ENCODE results near the gene GPC5. TPM values are rescaled to one million over a fixed set of nuclear protein-coding genes. Genes with fewer than 3 reads are reported as not detected.
"Not testable (repeated sequence)": the region's sequence is repeated elsewhere in the genome, so short reads cannot be mapped to it uniquely, and the experiment has no call there.

Gene GPC5
- total RNA-seq, 8 experiments from 2014 or later, result 0.10 to 4.1 (median 2.3) TPM; not detected in 2

DNA sequence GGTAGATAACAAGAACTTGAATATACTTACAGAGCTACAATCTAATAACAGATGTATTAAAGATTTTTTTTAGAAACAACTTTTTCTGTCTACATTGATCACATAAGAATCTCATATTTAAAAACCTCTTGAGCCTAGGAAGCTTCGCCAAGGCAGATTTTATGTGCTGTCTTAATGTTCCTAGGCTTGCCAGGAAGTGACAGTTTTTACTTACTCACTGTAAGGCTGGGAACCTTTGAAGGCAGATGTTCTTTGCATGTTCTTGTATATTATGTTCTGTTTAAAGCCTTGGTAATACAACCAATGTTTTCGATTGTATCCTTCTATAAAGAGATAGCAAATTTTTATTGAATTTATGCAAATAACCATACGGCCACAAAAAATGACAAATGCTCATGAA, 492.7 kb downstream of the GPC5 start:
- in situ Hi-C loops (cut with MboI; ENCODE audit: low pct_unique_long_range_greater_than_20kb in 2 of 9, low sequenced_read_pairs in 9 of 9, unreplicated experiment in 9 of 9), result no loop called here
- Histone ChIP-seq H3K4me1 (replicated peaks in 1 of 2) (no peaks in the 10 kb centered on the region), H3K4me3 (no peak overlapping the region), H3K27ac (no peak overlapping the region)
- WGBS, 10 experiments, result 0 to 94% (median 82%) methylated on average over 1 to 3 of the region's 3 CpGs
- no peak for ATAC-seq (replicated peaks in 6 of 8)

DNA sequence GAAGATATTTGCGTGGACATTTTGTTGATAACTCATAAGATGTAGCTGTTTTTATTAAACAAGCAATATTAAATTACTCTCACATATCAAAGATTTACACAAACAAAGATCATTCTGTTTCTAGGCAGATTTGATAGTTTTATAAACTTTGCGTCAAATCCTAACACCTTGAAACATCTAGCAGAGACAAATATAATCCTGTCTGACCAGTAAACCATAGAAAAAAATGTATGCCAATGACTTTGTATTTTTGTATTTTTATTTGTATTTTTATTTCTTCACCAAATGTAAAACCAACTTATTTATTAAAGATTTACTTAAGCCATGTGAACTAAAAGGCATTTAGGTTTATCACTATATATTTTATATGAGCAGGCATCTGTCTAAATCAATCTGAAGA, 494.6 kb downstream of the GPC5 start:
- ATAC-seq (replicated peaks in 6 of 8), result no peak
- WGBS, 10 experiments, result 0 to 100% (median 83%) methylated on average over 1 to 2 of the region's 2 CpGs; no CpG with 5 or more reads in 2 of the 10 experiments
- H3K4me3 ChIP-seq, result no peak overlapping the region
- H3K27ac ChIP-seq, result no peak overlapping the region
- in situ Hi-C loops (cut with MboI; ENCODE audit: low pct_unique_long_range_greater_than_20kb in 2 of 9, low sequenced_read_pairs in 9 of 9, unreplicated experiment in 9 of 9), result no loop called here
- no peaks in the 10 kb centered on the region for H3K4me1 ChIP-seq (replicated peaks in 1 of 2)

DNA sequence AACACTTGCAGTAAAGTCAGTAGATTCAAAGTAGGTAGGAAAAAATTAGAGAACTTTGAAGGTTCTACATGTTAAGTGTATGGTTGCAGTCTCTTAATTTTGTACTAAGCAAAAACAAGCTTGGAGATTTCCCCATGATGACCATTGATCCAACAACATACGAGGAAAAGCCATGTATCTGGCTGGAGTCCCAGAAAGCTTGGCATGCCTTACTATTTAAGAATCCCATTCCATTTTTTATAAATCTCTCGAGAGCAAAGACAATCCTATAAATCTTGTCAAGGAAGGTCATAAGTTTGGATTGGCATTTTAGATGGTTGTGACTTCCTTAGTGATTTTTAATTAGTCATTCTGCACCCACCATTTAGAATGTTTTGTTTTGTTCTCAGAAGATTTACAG, 495.9 kb downstream of the GPC5 start:
- H3K4me1 ChIP-seq (replicated peaks in 1 of 2), result no peaks in the 10 kb centered on the region
- 0 to 100% (median 42%) methylated on average over 1 to 2 of the region's 2 CpGs; no CpG with 5 or more reads in 1 of the 10 experiments for WGBS, 10 experiments
- H3K4me3 ChIP-seq, result no peak overlapping the region
- ATAC-seq (replicated peaks in 6 of 8), result no peak
- no peak overlapping the region for H3K27ac ChIP-seq
- in situ Hi-C loops (cut with MboI; ENCODE audit: low pct_unique_long_range_greater_than_20kb in 2 of 9, low sequenced_read_pairs in 9 of 9, unreplicated experiment in 9 of 9), result no loop called here

DNA sequence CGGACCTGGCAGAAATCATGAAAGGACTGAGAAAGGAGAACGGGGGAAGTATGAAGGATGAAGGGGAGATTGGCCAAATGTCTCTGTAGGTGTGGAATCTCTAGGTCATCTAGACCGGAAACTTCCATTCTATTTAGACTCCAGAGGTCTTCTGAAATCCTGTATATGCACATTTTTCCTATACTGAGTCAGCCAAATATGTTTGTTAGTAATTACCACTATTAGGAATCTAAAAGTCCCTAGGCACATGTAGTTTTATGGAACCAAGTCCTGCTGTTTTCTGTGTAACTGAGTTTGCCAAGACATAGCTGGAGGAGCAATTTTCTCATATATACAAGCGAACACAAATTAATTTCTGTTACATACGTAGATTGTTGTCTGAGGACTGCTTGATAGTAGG, 498.1 kb downstream of the GPC5 start:
- no peak for ATAC-seq (replicated peaks in 6 of 8)
- no peak overlapping the region for H3K27ac ChIP-seq
- whole genome bisulfite sequencing, 10 experiments, result 9 to 100% (median 67%) methylated on average over 1 to 5 of the region's 5 CpGs
- in situ Hi-C loops (cut with MboI; ENCODE audit: low pct_unique_long_range_greater_than_20kb in 2 of 9, low sequenced_read_pairs in 9 of 9, unreplicated experiment in 9 of 9), result no loop called here
- H3K4me3 ChIP-seq, result no peak overlapping the region
- no peaks in the 10 kb centered on the region for H3K4me1 ChIP-seq (replicated peaks in 1 of 2)

DNA sequence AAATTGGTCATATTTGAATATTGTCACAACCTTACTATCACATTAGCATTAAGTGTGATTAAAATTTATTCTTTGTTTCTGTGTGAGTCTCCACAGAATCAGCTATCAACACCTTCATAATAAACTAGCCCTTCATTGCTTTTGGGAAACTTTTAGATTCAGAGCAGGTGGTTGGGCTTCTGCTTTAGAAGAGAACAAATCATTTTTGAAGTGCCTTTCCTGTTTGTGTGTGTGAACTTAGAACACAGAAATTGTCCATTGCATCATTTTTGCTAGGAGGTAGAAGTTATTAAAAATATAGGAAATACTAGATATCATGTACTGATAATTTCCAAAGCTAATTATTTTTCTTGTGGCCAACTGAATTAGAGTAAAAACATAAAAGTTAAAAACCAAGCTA, 500.6 kb downstream of the GPC5 start:
- H3K4me1 ChIP-seq (replicated peaks in 1 of 2); H3K27ac ChIP-seq; H3K4me3 ChIP-seq; ATAC-seq (replicated peaks in 6 of 8); in situ Hi-C loops (cut with MboI; ENCODE audit: low pct_unique_long_range_greater_than_20kb in 2 of 9, low sequenced_read_pairs in 9 of 9, unreplicated experiment in 9 of 9): not testable (repeated sequence)

DNA sequence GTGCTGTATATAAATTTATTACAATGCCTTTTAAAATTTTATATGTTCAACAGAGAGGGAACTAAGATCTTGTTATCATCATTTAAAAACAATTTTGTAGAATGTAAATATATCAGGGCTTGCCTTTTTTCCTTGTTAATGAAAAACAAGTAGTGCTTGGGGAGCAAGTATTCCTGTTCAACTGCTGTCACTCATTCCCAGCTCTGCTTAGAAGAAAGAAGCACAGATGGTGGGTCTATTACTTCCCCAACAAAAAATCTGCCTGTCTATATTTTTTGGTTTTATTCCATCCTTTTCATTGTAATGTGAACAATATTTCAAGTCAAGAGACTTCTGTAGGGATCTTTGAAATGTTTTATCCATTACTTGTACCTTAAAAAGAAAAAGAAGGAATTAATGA, 503.9 kb downstream of the GPC5 start:
- Histone ChIP-seq H3K4me1 (replicated peaks in 1 of 2) (no peaks in the 10 kb centered on the region), H3K27ac (no peak overlapping the region), H3K4me3 (no peak overlapping the region)
- in situ Hi-C loops (cut with MboI; ENCODE audit: low pct_unique_long_range_greater_than_20kb in 2 of 9, low sequenced_read_pairs in 9 of 9, unreplicated experiment in 9 of 9), result no loop called here
- ATAC-seq (replicated peaks in 6 of 8), result no peak

DNA sequence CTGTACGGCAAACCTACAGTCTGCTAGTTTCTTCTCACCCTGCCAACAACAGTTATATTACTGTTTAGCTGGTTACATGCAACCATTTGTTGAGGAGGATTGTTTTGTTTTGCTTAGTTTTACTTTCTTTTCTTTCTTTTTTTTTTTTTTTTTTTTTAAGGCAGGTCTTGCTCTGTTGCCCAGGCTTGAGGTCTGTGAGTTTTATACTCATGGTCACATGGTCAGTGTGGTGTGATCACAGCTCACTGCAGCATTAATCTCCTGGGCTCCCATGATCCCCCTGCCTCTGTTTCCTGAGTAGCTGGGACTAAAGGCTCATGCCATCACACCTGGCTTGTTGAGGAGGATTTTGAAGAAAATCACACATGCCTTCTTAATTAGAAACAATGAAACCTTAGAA, 505.6 kb downstream of the GPC5 start:
- Histone ChIP-seq H3K4me3 (no peak overlapping the region), H3K27ac (no peak overlapping the region), H3K4me1 (replicated peaks in 1 of 2) (no peaks in the 10 kb centered on the region)
- in situ Hi-C loops (cut with MboI; ENCODE audit: low pct_unique_long_range_greater_than_20kb in 2 of 9, low sequenced_read_pairs in 9 of 9, unreplicated experiment in 9 of 9), result no loop called here
- WGBS, 10 experiments, result 0 to 57% (median 0%) methylated on average over 1 of the region's 1 CpG; no CpG with 5 or more reads in 1 of the 10 experiments
- no peak for ATAC-seq (replicated peaks in 6 of 8)

DNA sequence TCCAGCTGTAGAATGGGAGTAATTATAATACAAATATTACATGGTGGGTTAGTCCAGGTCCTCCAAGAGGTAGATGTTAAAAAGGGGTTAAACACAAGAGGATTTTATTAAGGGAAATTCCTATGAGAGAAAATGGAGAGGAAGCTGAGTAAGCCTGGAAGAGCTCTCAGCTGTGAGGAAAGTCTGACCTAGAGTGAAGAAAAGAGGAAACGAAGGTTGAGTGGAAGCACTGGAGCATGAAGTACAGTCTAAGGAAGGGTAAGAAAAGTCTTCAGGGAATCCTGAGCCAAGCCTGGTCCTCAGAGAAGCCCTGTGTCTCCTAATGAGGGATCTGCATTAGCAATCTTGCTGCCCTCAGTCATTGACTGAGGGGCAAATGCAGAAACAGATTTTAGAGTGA, 506.2 kb downstream of the GPC5 start:
- no peaks in the 10 kb centered on the region for H3K4me1 ChIP-seq (replicated peaks in 1 of 2)
- no peak overlapping the region for H3K4me3 ChIP-seq
- in situ Hi-C loops (cut with MboI; ENCODE audit: low pct_unique_long_range_greater_than_20kb in 2 of 9, low sequenced_read_pairs in 9 of 9, unreplicated experiment in 9 of 9), result no loop called here
- ATAC-seq (replicated peaks in 6 of 8), result no peak
- WGBS, 10 experiments, result 0 to 100% (median 67%) methylated on average over 1 of the region's 1 CpG; no CpG with 5 or more reads in 2 of the 10 experiments
- no peak overlapping the region for H3K27ac ChIP-seq

DNA sequence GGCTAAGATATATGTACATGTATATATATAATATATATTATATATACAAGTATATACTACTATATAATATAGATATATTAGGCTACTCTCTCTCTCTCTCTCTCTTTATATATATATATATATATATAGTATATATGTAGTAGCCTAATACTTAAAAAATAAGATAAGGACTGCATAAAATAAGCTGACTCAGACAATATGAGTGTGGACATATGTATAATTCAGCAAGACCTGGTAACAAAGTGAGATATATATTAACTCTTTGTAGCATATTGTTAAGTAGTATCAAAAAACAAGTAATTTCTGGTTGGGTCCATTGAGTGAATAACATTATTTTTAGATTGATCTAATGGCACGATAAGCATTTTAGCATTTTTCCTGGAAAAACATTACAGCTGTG, 509.0 kb downstream of the GPC5 start:
- Histone ChIP-seq H3K4me3 (no peak overlapping the region), H3K27ac (no peak overlapping the region), H3K4me1 (replicated peaks in 1 of 2) (no peaks in the 10 kb centered on the region)
- ATAC-seq (replicated peaks in 6 of 8), result no peak
- in situ Hi-C loops (cut with MboI; ENCODE audit: low pct_unique_long_range_greater_than_20kb in 2 of 9, low sequenced_read_pairs in 9 of 9, unreplicated experiment in 9 of 9), result no loop called here
- 14 to 100% (median 71%) methylated on average over 1 of the region's 1 CpG; no CpG with 5 or more reads in 3 of the 10 experiments for WGBS, 10 experiments

DNA sequence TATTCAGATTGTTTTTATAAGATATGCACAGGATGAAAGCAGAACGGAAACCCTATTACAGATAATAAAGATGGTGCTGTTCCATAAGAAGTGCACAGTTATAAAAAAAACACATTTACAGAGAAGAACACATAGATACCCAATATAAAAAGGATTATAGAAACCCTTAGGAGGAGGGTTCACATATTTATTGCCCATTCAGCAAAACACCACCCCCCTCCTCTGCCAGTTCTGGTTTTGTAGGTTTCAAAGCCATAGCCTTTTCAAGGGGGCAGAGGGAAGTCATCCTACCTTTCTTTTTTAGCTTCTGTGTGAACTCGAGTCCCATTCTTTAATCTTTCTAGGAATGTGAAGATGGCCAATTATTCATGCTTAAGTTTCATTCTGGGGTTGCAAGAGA, 511.2 kb downstream of the GPC5 start:
- Histone ChIP-seq H3K4me3 (no peak overlapping the region), H3K4me1 (replicated peaks in 1 of 2) (no peaks in the 10 kb centered on the region), H3K27ac (no peak overlapping the region)
- ATAC-seq (replicated peaks in 6 of 8), result no peak
- WGBS, 10 experiments, result 9 to 93% (median 77%) methylated on average over 1 to 2 of the region's 2 CpGs; no CpG with 5 or more reads in 3 of the 10 experiments
- in situ Hi-C loops (cut with MboI; ENCODE audit: low pct_unique_long_range_greater_than_20kb in 2 of 9, low sequenced_read_pairs in 9 of 9, unreplicated experiment in 9 of 9), result no loop called here

DNA sequence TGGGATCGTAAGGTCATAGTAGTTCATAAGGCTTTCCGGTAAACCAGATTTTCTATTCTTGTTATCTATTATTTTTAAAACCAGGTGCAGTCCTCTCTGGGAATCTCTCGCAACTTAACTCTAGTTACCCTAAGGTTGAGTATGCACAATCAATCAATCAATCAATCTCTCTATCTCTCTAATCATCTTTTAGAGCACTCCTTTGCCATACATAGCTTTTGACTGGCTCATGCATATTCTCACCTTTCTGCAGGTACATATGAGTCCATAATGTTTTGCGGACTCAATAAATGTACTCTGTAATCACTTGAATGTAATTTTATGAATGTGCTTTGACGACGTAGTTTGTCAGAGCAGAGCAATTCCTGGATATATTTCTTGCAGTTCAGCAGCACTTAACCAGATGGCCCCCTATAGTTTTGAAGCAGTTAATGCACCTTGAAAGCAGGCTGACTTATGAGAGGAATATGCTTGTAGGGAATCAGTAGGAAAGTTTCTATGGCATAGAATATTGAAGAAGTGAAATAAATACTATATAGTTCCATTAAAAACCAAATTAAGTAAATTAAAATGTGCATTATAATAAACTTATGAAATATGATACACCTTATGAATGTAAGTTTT, 524.7 kb downstream of the GPC5 start:
- ATAC-seq (replicated peaks in 6 of 8), result peak in 1 of 8 experiments; percentile 48
- 0 to 100% (median 80%) methylated on average over 2 to 6 of the region's 6 CpGs for WGBS, 10 experiments
- Histone ChIP-seq H3K4me3 (no peak overlapping the region), H3K27ac (no peak overlapping the region), H3K4me1 (replicated peaks in 1 of 2) (no peaks in the 10 kb centered on the region)
- in situ Hi-C loops (cut with MboI; ENCODE audit: low pct_unique_long_range_greater_than_20kb in 2 of 9, low sequenced_read_pairs in 9 of 9, unreplicated experiment in 9 of 9), result no loop called here

DNA sequence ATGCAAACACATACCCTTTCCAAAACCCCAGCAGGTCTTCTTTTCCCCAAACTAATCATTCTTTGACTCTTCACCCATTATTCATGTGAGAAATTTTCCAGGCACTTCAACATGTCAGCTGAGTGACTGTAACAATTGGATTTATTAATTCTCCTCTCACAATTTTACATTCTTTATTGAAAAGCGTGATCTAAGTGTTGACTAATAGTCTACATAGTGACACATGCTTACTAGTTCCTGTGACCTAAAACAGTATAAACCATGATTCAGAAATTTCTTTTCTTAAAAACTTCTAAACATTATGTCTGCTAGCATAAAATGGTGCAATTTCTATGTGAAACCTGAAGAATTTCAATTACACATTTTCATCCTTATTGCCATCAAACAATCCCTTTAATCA, 532.3 kb downstream of the GPC5 start:
- Histone ChIP-seq H3K27ac (no peak overlapping the region), H3K4me1 (replicated peaks in 1 of 2) (no peaks in the 10 kb centered on the region), H3K4me3 (no peak overlapping the region)
- WGBS, 10 experiments, result 0 to 100% (median 76%) methylated on average over 1 of the region's 1 CpG; no CpG with 5 or more reads in 2 of the 10 experiments
- no peak for ATAC-seq (replicated peaks in 6 of 8)
- in situ Hi-C loops (cut with MboI; ENCODE audit: low pct_unique_long_range_greater_than_20kb in 2 of 9, low sequenced_read_pairs in 9 of 9, unreplicated experiment in 9 of 9), result no loop called here

DNA sequence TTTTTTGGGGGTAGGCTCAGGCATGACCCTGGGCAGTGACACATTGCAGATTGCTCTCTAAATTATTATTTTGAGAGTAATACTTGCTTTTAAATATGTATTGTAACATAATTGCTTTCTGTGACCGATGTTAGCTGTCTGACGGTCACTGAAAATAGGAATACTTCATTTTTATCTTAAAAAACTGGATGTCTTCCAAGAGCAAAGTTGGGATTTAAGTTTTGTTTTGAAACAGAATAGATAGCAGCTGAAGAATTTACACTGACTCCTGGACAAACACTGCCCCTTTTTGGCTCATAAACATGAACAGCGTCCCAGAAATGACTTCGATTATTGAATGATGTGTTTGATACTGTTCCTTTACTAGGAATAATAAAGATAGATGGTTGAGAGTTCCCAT, 535.9 kb downstream of the GPC5 start:
- Histone ChIP-seq H3K27ac (no peak overlapping the region), H3K4me1 (replicated peaks in 1 of 2) (no peaks in the 10 kb centered on the region), H3K4me3 (no peak overlapping the region)
- in situ Hi-C loops (cut with MboI; ENCODE audit: low pct_unique_long_range_greater_than_20kb in 2 of 9, low sequenced_read_pairs in 9 of 9, unreplicated experiment in 9 of 9), result no loop called here
- WGBS, 10 experiments, result 7 to 100% (median 90%) methylated on average over 1 to 4 of the region's 4 CpGs; no CpG with 5 or more reads in 1 of the 10 experiments
- ATAC-seq (replicated peaks in 6 of 8), result no peak

DNA sequence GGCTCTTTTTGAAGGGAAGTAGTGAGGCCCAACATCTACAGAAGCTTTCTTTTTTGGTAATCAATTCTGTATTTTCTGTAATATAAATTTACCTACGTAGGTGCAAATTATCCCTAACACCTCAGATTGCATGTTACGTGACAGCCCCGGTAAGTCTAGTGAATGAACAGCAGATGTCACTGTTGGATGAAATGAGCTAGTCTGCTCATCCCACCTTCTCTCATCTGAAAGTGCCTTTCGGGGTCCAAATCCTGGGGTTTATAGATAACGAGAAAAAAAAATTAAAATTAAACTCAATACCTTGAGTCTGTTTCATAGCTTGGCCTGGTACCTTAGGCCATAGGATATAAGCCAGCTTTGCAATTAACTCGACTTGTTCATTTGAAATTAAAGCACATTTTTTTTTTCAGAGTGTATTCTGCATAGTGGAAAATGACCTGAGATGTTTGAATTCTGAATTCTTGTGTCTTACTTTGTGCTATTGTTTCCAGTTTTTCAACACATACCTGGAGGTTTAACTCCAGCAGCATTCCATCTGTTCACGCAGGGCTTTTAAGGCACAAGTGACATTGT, 548.2 kb downstream of the GPC5 start:
- in situ Hi-C loops (cut with MboI; ENCODE audit: low pct_unique_long_range_greater_than_20kb in 2 of 9, low sequenced_read_pairs in 9 of 9, unreplicated experiment in 9 of 9), result no loop called here
- Histone ChIP-seq H3K4me1 (replicated peaks in 1 of 2) (no peaks in the 10 kb centered on the region), H3K27ac (no peak overlapping the region), H3K4me3 (no peak overlapping the region)
- 0 to 70% (median 28%) methylated on average over 1 to 7 of the region's 7 CpGs for WGBS, 10 experiments
- ATAC-seq (replicated peaks in 6 of 8), result peak in 5 of 8 experiments; percentile 53 to 74 (median 68)

Data from motor neuron (in vitro differentiated cells).